Myocyte (in vitro differentiated cells): ENCODE data around the gene EMID1. TPM values are rescaled to one million over a fixed set of nuclear protein-coding genes. Genes with fewer than 3 reads are reported as not detected.
A peak's percentile ranks its signal among the peaks of the same experiment; 100 is the strongest.

Source experiments
- DNase-seq: peaks from one replicate; pipeline ENCODE4 v3.0.0-alpha.2; 2012; ENCODE audit warnings: low read depth
- total RNA-seq: library from RNA; depleted of rRNA; stranded (reverse); fragments of >200 nt; gene quantifications from 2 replicates; pipeline ENCODE4 v1.2.3, GENCODE V29; 2014

EMID1 gene
- total RNA-seq, 1 donor from 2014 or later, result 2.3 TPM

DNA sequence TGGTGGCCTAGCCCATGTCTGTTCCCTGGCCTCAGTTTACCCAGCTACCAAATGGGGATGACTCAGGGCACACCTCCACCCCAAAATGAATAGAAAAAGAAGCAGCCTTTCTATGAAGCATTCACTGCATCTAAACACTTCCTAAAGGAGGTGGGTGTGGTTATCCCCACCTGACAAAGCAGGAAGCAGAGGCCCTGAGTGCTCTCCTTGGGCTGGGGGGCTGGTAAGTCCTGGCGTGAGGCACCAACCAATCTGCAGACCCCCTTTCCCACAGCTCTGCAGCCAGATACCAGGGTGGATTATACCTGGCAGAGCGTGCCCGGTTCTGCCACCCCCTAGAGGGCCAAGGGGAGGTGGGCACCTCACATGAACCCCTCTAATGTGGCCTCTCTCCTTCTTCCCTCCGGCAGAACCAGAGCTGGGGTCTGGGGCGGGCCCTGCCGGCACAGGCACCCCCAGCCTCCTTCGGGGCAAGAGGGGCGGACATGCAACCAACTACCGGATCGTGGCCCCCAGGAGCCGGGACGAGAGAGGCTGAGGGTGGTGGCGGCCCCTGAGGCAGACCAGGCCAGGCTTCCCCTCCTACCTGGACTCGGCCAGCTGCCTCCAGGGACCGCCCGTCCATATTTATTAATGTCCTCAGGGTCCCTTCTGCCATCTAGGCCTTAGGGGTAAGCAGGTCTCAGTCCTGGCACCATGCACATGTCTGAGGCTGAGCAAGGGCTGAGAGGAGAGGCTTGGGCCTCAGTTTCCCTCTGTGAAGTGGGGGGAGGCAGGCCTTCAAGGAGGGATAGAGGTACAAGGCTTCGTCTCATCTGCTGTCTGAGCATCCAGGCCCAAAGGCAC lies 52.9 kb downstream of the EMID1 start:
- DNase-seq, result no peak

DNA sequence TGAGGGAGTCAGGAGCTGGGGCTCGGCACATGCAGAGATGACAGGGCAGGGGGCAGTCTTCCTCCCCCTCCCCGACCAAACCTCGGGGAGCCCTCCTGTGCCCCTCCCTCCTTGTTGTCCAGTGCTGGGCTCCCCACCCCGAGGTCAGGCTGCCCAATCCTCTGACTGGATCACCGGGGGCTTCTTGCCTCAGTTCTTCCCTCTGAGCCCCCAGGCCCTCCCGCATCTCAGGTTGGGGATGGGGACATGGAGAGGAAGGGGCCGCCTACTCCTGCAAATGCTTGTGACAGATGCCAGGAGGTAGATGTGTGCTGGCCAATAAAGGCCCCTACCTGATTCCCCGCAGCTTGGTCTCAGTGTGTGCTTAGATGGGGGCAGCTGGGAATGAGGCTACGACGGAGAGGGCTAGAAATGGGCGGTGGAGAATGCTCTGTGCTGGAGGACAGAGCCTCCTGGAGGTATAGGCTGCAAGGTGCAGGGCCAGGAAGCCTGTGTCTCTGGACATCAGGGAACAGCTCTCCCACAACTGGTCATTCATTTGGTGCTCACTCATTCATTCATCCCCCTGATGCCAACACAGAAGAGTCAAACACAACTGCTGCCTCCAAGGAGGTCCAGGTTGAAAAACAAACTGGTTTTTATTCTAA lies 53.7 kb downstream of the EMID1 start:
- DNase-seq, result no peak

DNA sequence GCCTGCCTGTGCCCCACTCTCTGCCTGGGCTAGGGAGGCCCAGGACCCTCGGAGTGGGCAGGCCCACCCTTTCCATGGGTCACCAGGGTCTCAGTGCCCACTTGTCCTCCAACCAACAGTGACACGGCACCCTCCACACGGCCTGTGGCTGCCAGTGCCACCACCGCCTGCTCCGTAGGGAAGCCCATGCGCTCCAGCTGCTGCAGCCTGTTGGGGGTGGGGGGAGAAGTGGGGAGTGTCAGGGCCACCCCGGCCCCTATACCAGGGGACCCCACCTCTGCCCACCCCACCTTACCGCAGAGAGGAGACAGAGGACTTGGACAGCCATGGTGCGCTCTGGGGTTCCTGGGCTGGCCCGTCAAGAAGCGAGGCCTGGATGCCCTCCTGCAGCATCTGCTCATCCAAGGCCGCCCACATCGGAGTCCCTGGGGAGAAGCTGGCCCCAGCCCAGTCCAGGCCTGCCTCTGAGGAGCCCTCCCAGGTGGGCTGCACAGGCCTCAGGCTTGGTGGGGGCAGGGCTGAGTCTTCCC lies 54.4 kb downstream of the EMID1 start:
- no peak for DNase-seq

GRCh38 chr22:29260601-29261315 lies 55.1 kb downstream of the EMID1 start:
- peak; percentile 74 for DNase-seq

DNA sequence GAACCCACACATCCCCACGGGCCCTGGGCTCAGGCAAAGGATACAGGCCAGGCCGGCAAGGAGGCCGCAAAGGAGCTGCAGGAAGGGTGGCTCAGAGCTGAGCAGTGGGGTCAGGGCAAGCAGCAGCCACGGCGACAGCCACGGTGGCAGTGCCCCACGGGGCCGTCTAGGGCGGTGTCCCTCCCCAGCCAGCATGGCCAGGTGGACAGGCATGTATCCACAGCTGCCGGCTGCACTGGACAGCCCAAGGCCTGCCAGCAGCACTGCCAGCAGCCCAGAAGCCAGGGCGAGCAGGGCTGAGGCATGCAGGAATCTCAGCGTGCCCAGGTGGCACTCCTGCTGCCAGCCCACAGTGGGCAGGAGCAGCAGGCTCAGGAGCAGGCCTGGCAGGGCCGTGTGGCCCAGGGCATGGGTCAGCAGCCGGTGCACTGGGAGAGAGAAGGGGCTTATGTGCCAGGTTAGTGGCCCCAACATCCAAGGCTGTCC lies 58.1 kb downstream of the EMID1 start:
- peak; percentile 22 for DNase-seq

DNA sequence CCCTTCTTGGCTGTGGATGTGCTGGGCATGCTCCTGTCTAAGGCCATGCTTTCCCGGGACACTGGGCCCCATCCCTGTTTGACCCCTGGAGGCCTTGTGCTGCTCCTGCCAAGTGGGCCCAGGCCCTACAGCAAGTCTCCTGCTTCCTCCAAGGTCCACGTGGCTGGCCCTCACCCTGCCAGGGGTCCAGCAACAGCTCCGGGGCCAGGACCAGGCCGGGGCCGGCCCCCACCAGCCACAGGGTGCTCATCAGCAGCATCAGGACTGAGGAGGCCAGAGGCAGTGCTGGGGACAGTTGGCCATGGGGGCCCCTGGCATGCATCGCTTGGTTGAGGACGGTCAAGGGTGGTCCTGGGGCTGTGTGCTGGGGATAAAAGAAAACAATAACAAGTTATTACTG lies 59.6 kb downstream of the EMID1 start:
- DNase-seq, result no peak

DNA sequence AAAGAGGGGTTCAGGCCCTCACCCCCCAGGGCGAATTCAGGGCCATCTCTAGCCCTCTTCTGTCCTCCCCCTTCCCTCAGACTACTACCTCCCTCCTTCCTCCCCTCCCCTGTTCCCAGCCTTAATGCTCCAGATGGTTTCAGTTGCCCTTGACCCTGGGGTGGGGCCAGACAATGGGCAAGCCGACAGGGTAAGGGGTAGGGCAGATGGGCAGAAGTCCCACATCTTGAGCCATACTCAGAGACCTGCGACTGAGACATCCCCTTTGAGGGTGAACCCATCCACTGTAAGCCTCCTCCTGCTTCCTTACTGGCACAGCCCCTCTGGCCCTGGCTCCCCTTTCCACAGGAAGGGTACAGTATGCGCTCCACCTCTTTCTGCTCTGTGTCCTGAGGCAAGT lies 60.2 kb downstream of the EMID1 start:
- no peak for DNase-seq

DNA sequence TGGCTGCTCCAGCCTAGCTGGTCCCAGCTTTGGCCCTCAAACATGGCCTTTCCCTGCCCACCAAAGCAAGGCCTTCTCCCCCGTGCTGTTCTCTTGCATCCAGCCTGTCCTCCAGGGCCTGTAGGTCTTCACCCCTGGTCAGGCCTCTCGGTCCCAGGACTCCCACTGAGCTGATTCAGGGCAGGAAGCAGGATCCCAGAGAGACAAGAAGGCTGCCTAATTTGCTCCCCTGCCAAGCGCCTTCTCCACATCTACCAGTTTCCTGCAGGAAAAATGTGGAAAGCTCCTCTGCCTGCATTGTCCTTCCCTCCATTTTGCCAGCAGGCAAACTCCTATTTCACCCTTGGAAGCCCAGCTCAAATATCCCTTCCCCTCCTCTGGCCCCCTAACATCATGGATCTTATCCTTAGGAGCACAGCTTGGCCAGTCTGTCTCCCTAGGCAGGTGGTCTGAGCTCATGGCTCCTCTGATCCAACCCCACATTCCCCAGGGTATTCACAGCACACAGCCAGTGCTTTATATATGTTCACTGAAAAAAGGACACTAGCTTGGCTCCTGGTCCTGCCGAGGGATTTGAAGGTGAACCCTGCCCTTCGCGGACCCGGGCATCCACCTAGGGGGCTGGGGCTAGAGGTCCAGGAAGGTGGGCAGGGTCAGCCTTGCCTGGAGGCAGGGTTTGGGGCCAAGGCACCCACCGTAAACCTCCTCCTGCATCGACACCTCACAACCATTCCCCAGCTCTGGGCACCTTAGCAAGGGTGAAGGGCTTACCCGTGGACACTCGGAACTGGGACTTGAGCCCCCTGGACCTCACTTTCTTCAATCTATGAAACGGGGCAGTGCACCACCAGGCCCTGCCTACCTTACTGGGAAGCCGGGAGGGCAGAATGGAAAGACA lies 61.1 kb downstream of the EMID1 start:
- DNase-seq, result peak; percentile 20

DNA sequence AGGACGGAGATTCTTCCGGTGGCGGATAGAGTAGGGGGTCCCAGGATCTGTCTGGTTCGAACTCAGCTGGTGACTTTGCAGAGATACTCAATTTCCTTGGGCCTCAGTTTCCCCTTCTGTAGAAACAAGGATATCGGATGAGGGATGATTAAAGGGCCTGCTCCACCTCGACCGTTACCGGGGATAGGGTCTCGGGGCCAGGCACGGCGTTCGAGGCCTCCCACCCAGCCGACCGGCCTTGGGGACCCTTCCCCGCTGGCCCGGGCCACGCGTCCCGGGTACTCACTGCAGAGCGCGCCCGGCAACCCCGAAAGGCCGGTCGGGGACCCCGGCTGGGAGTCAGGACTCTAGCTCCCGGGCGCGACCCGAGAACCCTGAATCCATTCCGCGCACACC lies 61.8 kb downstream of the EMID1 start:
- DNase-seq, result no peak

DNA sequence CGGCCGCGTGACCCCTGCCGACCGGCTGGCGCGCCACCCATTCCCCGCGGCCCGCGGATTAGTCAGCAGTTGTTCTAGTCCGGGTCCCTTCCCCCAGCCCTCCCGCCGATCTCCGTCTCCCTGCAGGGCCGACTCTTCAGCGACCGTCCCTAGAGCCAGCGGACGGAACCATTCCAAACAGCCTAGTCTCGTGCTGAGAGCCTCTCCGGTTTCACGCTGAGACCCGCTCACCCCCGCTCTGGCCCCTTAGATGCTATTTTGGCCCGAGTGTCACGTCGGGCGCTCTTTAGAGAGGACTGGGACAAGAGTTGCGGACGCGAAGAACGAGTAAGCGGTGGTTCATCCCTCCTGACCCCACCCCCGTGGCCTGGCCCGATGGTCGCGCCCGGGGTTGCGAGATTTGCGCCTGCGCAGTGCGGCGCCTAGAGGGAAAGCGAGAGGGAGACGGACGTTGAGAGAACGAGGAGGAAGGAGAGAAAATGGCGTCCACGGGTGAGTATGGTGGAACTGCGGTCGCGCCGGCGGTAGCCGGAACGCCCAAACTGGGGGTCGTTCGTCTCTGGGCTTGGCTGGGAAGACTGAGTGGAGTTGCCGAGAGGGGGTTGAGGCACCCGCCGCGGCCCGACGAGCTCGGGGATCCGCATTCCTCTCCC lies 62.3 kb downstream of the EMID1 start, which contains the start of the genes EWSR1 and RHBDD3:
Gene EWSR1 (plus strand): TSS at position 411 of the 653 bp plus-strand sequence. CDS start 69 bp downstream, at position 480.
Gene RHBDD3 (minus strand): TSS at position 124 of the 653 bp plus-strand sequence. CDS start 2,355 bp downstream, outside the sequence.
- peak; percentile 99 for DNase-seq

- DNase-seq, result peak; percentile 70
Observed at GRCh38 chr22:29268511-29269229, 63.0 kb downstream of the EMID1 start.

DNA sequence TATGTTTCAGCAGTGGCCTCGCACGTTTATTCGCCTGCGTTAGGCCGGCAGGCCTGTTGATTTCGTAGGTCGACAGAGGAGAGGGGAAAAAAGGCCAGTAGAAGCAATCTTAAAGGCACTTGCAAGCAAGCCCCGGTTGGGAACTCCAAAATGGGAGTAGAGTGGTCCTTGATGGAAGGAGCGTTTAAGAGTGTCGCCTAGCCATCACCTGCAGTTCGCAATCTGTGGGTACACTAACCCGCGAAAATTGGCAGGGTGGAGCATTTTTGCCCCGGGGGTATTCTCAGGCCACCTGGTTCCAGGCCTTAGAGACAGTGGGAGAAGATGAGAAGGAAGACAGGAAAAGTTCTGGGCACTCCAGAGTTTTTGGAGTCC lies 63.5 kb downstream of the EMID1 start:
- DNase-seq, result no peak

- DNase-seq, result no peak
Observed at GRCh38 chr22:29269731-29270474, 64.2 kb downstream of the EMID1 start.

DNA sequence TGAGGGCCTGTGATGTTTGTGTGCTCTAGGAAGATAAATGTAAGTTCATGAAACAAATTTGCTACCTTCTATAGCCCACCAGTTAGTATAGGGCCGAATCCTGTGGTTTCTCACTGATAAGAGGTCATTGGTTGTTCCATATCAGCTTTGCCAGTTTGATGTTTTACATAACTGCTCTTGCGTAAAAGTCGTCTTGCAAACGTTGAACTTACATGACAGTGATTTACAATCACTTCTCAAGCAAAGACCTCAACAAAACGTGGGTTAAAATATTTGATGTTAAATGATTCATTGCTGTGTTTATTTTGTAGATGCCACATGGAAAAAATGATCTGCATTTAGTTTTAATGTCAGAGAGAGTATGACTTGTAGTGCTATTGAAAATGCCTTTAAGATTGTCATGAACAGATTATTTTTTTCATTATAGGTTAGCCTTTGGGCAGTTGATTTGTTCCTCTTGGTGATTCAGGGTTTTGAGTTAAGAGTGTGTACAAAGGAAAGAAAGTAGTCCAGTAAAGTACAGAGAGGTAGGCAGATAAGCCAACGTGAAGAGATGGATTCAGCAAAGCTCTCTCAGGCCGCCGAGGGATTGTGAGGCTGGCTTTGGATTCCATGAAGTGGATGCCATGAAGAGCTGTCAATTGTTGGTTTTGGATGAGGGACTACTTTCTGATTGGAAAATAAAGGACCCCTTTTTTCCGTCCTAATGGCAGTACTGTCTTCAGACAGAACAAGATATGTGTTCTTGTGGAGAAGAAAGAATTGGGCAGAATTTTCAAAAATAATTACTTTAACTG lies 65.0 kb downstream of the EMID1 start:
- DNase-seq, result no peak

- DNase-seq, result no peak
Observed at GRCh38 chr22:29272624-29273023, 66.9 kb downstream of the EMID1 start.

- DNase-seq, result no peak
Observed at GRCh38 chr22:29275167-29275566, 69.5 kb downstream of the EMID1 start.

DNA sequence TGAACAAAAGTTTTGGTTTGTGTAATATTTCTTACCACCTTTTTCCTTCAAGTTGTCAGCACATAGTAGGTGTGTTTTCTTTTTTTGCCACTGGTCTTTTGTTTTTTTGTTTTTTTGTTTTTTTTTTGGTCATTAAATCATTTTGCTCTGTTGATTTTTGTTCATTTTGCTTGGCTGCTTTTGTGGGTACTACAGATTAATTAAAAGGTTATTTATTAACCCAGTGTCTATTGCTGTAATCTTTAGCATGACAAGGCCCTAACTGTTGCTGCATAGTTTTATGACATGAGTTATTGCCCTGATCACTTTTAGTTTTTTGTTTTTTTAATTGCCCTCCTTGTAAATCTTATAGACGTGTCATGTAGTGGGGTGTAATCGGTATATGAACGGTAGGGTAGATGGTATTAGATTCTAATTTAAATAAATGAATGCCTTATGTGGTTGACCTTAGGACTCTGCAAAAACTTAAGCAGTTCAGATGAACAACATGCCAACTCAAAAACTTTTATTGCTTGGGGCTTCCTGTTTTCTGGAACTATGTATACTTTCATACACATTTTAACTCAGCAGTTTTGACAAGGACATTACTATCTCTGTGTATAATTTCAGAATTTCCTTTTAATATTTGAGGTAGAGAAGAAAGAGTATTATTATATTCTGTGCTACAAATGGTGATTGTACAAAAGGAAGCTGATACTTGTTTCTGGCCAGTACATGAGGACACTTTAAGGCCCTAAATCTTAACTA lies 70.3 kb downstream of the EMID1 start:
- no peak for DNase-seq
